C4-2B (cell line): ENCODE results near the gene KATNIP.

Experiments
- H3K27ac ChIP-seq: fragments of 450-650 bp; 2 replicates; pipeline ENCODE4 v1.5.1; 2017
- CTCF ChIP-seq: fragments of 450-650 bp; conservative IDR thresholded peaks from 2 replicates; pipeline ENCODE4 v1.5.1; 2017; ENCODE audit warnings: mild to moderate bottlenecking
- ZFX ChIP-seq: fragments of 450-650 bp; IDR thresholded peaks from 2 replicates; pipeline ENCODE4 v1.6.1; 2017

The KATNIP gene

GRCh38 chr16:27549464-27549745, 539 bp upstream of the KATNIP start:
- H3K27ac ChIP-seq, result peak overlapping the region; percentile 77
- no peak for TF ChIP-seq CTCF
- peak; percentile 64 for TF ChIP-seq ZFX

- TF ChIP-seq CTCF (no peak), ZFX (no peak)
- peak overlapping the region; percentile 77 for H3K27ac ChIP-seq
These were observed 607 bp downstream of the KATNIP start for GRCh38 chr16:27550582-27550920.

DNA sequence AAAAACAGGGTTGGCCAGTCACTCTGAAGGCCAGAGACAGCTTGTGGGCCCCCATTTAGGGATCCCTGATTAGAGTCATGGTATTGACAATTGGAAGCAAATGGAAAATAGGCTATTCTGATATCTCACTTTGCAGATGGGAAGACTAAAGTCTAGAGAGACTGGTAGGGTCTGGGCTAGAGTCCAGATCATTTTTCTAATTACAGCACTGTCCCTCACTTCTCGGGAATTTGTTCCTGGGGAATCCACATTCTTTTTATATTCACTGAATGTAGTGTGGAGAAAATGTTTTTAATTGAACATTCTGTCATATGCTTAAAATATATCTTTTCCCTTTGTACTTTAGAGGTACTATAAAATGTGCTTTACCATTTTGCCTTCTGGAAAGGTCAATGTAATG, 1.1 kb downstream of the KATNIP start:
- no peak for TF ChIP-seq CTCF
- TF ChIP-seq ZFX, result no peak

GRCh38 chr16:27556471-27556870, 6.5 kb downstream of the KATNIP start:
- TF ChIP-seq CTCF (no peak), ZFX (no peak)
- peak overlapping the region; percentile 86; the same call in 1 of the 2 replicates for H3K27ac ChIP-seq

More for the DNA sequence above, 1.1 kb downstream of the KATNIP start:
- H3K27ac ChIP-seq, result no peak overlapping the region

DNA sequence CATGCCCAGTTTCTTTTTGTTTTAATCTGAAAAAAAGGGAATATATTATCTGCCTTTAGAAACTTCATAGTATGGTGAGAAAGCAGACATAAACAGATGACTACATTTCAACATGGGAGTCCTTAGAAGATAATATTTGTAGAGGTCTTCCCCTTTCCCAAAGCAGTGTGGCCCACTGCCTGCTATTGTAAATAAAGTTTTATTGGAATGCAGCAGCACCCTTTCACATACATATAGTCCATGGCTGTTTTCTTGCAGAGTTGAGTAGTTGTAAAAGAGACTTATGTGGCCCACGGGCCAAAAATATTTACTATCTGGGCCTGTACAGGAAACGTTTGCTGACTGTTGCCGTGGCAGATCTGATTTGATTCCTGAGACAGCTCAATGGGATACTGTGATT, 8.5 kb downstream of the KATNIP start:
- H3K27ac ChIP-seq, result peak overlapping the region; percentile 86
- no peak for TF ChIP-seq CTCF

DNA sequence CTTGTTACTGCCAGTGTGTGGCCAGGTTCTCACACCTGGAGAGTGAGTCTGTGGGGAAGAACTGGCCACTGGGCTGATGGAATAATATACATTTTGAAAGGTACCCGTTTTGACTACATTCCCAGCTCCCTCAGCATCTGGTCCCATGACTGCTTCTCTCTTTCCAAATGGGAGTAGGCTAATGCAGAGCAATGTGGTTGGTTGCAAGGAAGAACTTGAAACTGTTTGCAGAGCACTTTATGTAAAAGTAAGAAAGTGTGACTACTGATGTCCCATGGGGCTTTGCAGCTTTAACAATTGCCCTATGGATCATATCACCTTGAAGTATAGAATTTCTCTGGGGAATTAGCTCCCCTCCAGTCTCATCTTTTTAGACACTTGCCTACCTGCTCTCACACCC, 9.0 kb downstream of the KATNIP start:
- TF ChIP-seq CTCF, result no peak
- TF ChIP-seq ZFX, result no peak
- H3K27ac ChIP-seq, result peak overlapping the region; percentile 86

DNA sequence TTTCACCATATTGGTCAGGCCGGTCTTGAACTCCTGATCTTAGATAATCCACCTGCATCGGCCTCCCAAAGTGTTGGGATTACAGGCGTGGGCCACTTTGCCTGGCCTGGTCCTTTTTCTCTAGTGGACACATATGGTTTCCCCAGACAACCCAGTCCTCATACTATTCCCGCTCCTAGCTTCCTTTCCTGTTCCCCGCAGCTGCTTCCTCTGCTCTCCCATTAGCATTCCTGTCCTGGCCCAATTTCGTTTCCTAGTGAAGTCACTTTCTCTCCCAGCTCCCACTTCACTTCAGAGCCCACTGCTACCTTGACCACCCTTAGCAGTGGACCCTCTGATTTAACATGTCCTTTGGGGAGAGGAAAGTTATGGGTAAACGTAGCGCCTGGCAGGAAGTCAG, 11.3 kb downstream of the KATNIP start:
- H3K27ac ChIP-seq, result peak overlapping the region; percentile 86
- TF ChIP-seq CTCF (no peak), ZFX (no peak)
